GM12891 (cell line): ENCODE data around the gene DOCK2.

Experiments used
- POLR2A ChIP-seq: IDR thresholded peaks from 2 replicates; pipeline ENCODE4 v1.6.1; 2011; ENCODE audit warnings: low read depth, low read length, control low read depth
- POLR2AphosphoS5 ChIP-seq: IDR thresholded peaks from 2 replicates; pipeline ENCODE4 v1.6.1; 2011; ENCODE audit warnings: low read depth, low read length, control low read depth
- SPI1 ChIP-seq: IDR thresholded peaks from 2 replicates; pipeline ENCODE4 v1.6.1; 2011; ENCODE audit warnings: low read depth, low read length, control low read depth

DNA sequence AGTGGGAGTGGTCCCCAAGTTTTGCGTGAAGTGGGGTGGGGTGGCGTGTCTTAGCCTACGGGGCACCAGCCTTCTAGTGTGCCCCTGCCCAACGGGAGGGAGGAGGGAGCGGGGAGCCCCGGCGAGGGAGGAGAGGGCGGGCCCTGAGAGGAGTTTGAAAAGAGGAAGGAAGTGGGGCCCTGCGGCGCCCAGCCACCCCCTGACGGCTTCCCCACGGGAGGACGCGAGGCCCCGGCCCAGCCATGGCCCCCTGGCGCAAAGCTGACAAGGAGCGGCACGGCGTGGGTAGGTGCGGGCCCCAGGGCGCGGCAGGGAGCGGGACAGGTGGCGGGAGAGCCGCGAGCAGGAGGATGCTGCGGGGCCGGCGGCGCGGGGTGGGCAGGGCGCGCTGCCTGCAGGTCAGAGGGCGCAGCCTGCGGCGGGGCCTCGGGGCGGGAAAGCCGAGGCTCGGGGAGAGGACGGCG, at the start of gene DOCK2:
- TF ChIP-seq SPI1 (peak; percentile 85), POLR2A (peak; percentile 46; the same call in 1 of the 2 replicates), POLR2AphosphoS5 (peak; percentile 47; the same call in 1 of the 2 replicates)
